H1 (cell line): ENCODE measurements around the gene GRSF1. TPM values are rescaled to one million over a fixed set of nuclear protein-coding genes. Genes with fewer than 3 reads are reported as not detected.
A peak's percentile ranks its signal among the peaks of the same experiment; 100 is the strongest.

ENCODE experiments used
- CTCF ChIA-PET: fragments of 300-600 bp; sonication (Branson Sonifier 250); formaldehyde crosslinking; loops from one replicate; lab custom pipeline; 2021; ENCODE audit not compliant: partially characterized antibody; lab: Charles Lee
- POLR2A ChIA-PET: fragments of 300-600 bp; sonication (Branson Sonifier 250); formaldehyde crosslinking; loops from one replicate; lab custom pipeline; 2021; ENCODE audit warnings: inconsistent platforms; ENCODE audit not compliant: partially characterized antibody; lab: Charles Lee
- DNase-seq, 2 experiments: peaks; one replicate each; pipeline versions ENCODE4 v3.0.0 to v3.0.0-alpha.2; 2010 to 2022; ENCODE audit warnings: low spot score in 2 of 2, low read depth in 1 of 2, mixed read lengths in 1 of 2
- FAIRE-seq: peaks from 2 replicates; lab custom pipeline; 2011; peaks lifted over from hg19 to GRCh38; lab: Jason Lieb, UNC
- H2AFZ ChIP-seq: 2 replicates; pipeline ENCODE4 v1.8.1; 2012; ENCODE audit warnings: low read length, inconsistent platforms
- H2AK5ac ChIP-seq: 2 replicates; pipeline ENCODE4 v1.6.1; 2013; ENCODE audit warnings: low read depth, low read length
- H2BK120ac ChIP-seq: replicated peaks from 2 replicates; pipeline ENCODE3; 2013; ENCODE audit warnings: low read depth, low read length, inconsistent platforms
- H2BK12ac ChIP-seq: 2 replicates; pipeline ENCODE4 v1.6.1; 2013; ENCODE audit warnings: low read depth, low read length
- H2BK15ac ChIP-seq: 2 replicates; pipeline ENCODE4 v1.6.1; 2013; ENCODE audit warnings: low read length
- H2BK20ac ChIP-seq: 2 replicates; pipeline ENCODE4 v1.6.1; 2013; ENCODE audit warnings: low read length
- H2BK5ac ChIP-seq: 2 replicates; pipeline ENCODE4 v1.6.1; 2013; ENCODE audit warnings: low read depth, low read length
- H3K14ac ChIP-seq: 2 replicates; pipeline ENCODE4 v1.6.1; 2013; ENCODE audit warnings: inconsistent platforms; ENCODE audit not compliant: insufficient read length
- H3K18ac ChIP-seq: 2 replicates; pipeline ENCODE4 v1.6.1; 2013; ENCODE audit warnings: low read length; ENCODE audit errors: extremely low read depth
- H3K23ac ChIP-seq: 2 replicates; pipeline ENCODE4 v1.6.1; 2013; ENCODE audit warnings: inconsistent platforms; ENCODE audit not compliant: insufficient read length
- H3K23me2 ChIP-seq: 2 replicates; pipeline ENCODE4 v1.6.1; 2013; ENCODE audit warnings: low read depth, low read length
- H3K27ac ChIP-seq: 2 replicates; pipeline ENCODE4 v1.6.1; 2011; ENCODE audit warnings: low read depth, low read length, inconsistent platforms
- H3K27me3 ChIP-seq, 4 experiments: replicated peaks in 1 of 4; 1 replicate in 1 of 4; 2 replicates in 3 of 4; pipeline versions ENCODE4 v1.6.1 to v1.8.1; 2011 to 2013; ENCODE audit warnings: low read length in 3 of 4, mild to moderate bottlenecking in 3 of 4, inconsistent platforms in 2 of 4, mixed read lengths in 2 of 4, moderate library complexity in 1 of 4; ENCODE audit not compliant: control insufficient read depth in 3 of 4, insufficient read depth in 3 of 4; ENCODE audit errors: extremely low read depth in 1 of 4
- H3K36me3 ChIP-seq, 4 experiments: 2 replicates each; pipeline versions ENCODE4 v1.6.1 to v1.8.1; 2011 to 2013; ENCODE audit warnings: mild to moderate bottlenecking in 4 of 4, low read length in 3 of 4, moderate library complexity in 2 of 4, control low read depth in 1 of 4, inconsistent platforms in 1 of 4; ENCODE audit not compliant: insufficient read depth in 4 of 4, control insufficient read depth in 2 of 4
- H3K4ac ChIP-seq: replicated peaks from 2 replicates; pipeline ENCODE3; 2013; ENCODE audit warnings: low read length, low read depth, mixed read lengths, inconsistent platforms; ENCODE audit not compliant: insufficient read length
- H3K4me1 ChIP-seq, 4 experiments: replicated peaks in 1 of 4; 1 replicate in 1 of 4; 2 replicates in 3 of 4; pipeline versions ENCODE4 v1.6.1 to v1.8.1; 2011 to 2013; ENCODE audit warnings: low read length in 3 of 4, inconsistent platforms in 2 of 4, mixed read lengths in 1 of 4; ENCODE audit not compliant: insufficient read depth in 4 of 4, control insufficient read depth in 3 of 4
- H3K4me2 ChIP-seq, 2 experiments: 2 replicates each; pipeline versions ENCODE4 v1.6.1 to v1.8.1; 2011 to 2013; ENCODE audit warnings: low read depth in 2 of 2, low read length in 2 of 2, control low read depth in 1 of 2, inconsistent platforms in 1 of 2, mild to moderate bottlenecking in 1 of 2; ENCODE audit not compliant: insufficient read depth in 1 of 2
- H3K4me3 ChIP-seq, 4 experiments: fragments of 200-600, 300-600 bp in 1 of 4; sonication (generic), shearing (Covaris generic), sonication (Bioruptor Twin) in 1 of 4; 2 replicates each; pipeline versions ENCODE4 v1.5.1 to v1.8.1; 2011 to 2016; ENCODE audit warnings: low read length in 4 of 4, low read depth in 3 of 4, control low read depth in 2 of 4, inconsistent platforms in 2 of 4, mild to moderate bottlenecking in 2 of 4, mixed read lengths in 1 of 4, moderate library complexity in 1 of 4; ENCODE audit not compliant: insufficient read depth in 2 of 4; ENCODE audit errors: extremely low read depth in 1 of 4
- H3K56ac ChIP-seq: replicated peaks from 2 replicates; pipeline ENCODE3; 2013; ENCODE audit warnings: low read depth, mild to moderate bottlenecking, mixed read lengths, low read length, inconsistent platforms; ENCODE audit not compliant: insufficient read length
- H3K79me1 ChIP-seq: 2 replicates; pipeline ENCODE4 v1.6.1; 2013; ENCODE audit warnings: low read depth, low read length, control low read depth
- H3K79me2 ChIP-seq, 2 experiments: 2 replicates each; pipeline versions ENCODE4 v1.6.1 to v1.8.1; 2012 to 2013; ENCODE audit warnings: low read length in 2 of 2, mild to moderate bottlenecking in 2 of 2, inconsistent platforms in 1 of 2; ENCODE audit not compliant: insufficient read depth in 2 of 2, control insufficient read depth in 1 of 2
- H3K9ac ChIP-seq, 4 experiments: replicated peaks in 1 of 4; 1 replicate in 1 of 4; 2 replicates in 3 of 4; pipeline versions ENCODE4 v1.6.1 to v1.8.1; 2011 to 2013; ENCODE audit warnings: low read depth in 3 of 4, low read length in 3 of 4, control low read depth in 2 of 4, mild to moderate bottlenecking in 2 of 4, moderate library complexity in 2 of 4, inconsistent platforms in 1 of 4; ENCODE audit errors: extremely low read depth in 1 of 4
- H3K9me3 ChIP-seq, 2 experiments: 2 replicates each; pipeline versions ENCODE4 v1.6.1 to v1.8.1; 2012 to 2013; ENCODE audit warnings: mild to moderate bottlenecking in 2 of 2, moderate library complexity in 2 of 2, control low read depth in 1 of 2, inconsistent platforms in 1 of 2, low read depth in 1 of 2, low read length in 1 of 2, mixed read lengths in 1 of 2; ENCODE audit not compliant: insufficient read depth in 2 of 2
- H4K20me1 ChIP-seq, 2 experiments: replicated peaks in 1 of 2; 2 replicates each; pipeline versions ENCODE3 to v1.8.1; 2011 to 2013; ENCODE audit warnings: inconsistent platforms in 2 of 2, low read length in 2 of 2, mild to moderate bottlenecking in 1 of 2; ENCODE audit not compliant: insufficient read depth in 2 of 2, control insufficient read depth in 1 of 2
- H4K5ac ChIP-seq: 2 replicates; pipeline ENCODE4 v1.6.1; 2013; ENCODE audit warnings: low read length, low read depth, mixed read lengths, inconsistent platforms; ENCODE audit not compliant: insufficient read length
- H4K8ac ChIP-seq: 2 replicates; pipeline ENCODE4 v1.8.0; 2013; ENCODE audit warnings: mild to moderate bottlenecking, moderate library complexity, low read length, inconsistent platforms; ENCODE audit not compliant: insufficient read depth; ENCODE audit errors: extremely low read depth
- H4K91ac ChIP-seq: replicated peaks from 2 replicates; pipeline ENCODE3; 2013; ENCODE audit warnings: low read length, mixed read lengths, inconsistent platforms; ENCODE audit not compliant: insufficient read length
- ASH2L ChIP-seq: fragments of 200-600, 300-600 bp; sonication (generic); IDR thresholded peaks from one replicate; pipeline ENCODE4 v1.7.1; 2017; ENCODE audit warnings: low read length
- EGR1 ChIP-seq: IDR thresholded peaks from 2 replicates; pipeline ENCODE4 v1.6.1; 2011; ENCODE audit warnings: low read depth, low read length, borderline replicate concordance
- EZH2 ChIP-seq: fragments of 200-600 bp; sonication (generic); IDR thresholded peaks from 2 replicates; pipeline ENCODE4 v1.7.1; 2012; ENCODE audit warnings: low read depth, mild to moderate bottlenecking, moderate library complexity, low read length, inconsistent platforms; ENCODE audit not compliant: severe bottlenecking
- HDAC6 ChIP-seq: IDR thresholded peaks from one replicate; pipeline ENCODE4 v1.7.1; 2012; ENCODE audit warnings: low read depth, mild to moderate bottlenecking, inconsistent platforms, low read length, moderate library complexity
- NANOG ChIP-seq: IDR thresholded peaks from 2 replicates; pipeline ENCODE4 v1.6.1; 2011; ENCODE audit warnings: low read length, low read depth, mild to moderate bottlenecking, inconsistent platforms; ENCODE audit not compliant: insufficient read depth, poor library complexity, severe bottlenecking
- NRF1 ChIP-seq: IDR thresholded peaks from 2 replicates; pipeline ENCODE4 v1.6.1; 2011; ENCODE audit warnings: mild to moderate bottlenecking, low read depth, low read length, improper control_type of control experiment
- PHF8 ChIP-seq: fragments of 200-600 bp; sonication (generic); conservative IDR thresholded peaks from 2 replicates; pipeline ENCODE4 v1.7.1; 2012; ENCODE audit warnings: low read depth, mild to moderate bottlenecking, inconsistent platforms, low read length, moderate library complexity
- SP1 ChIP-seq: IDR thresholded peaks from 2 replicates; pipeline ENCODE4 v1.6.1; 2011; ENCODE audit warnings: low read depth, low read length
- SRF ChIP-seq: IDR thresholded peaks from 2 replicates; pipeline ENCODE4 v1.6.1; 2011; ENCODE audit warnings: mild to moderate bottlenecking, low read depth, low read length, moderate library complexity
- TAF1 ChIP-seq: IDR thresholded peaks from 2 replicates; pipeline ENCODE4 v1.6.1; 2011; ENCODE audit warnings: mild to moderate bottlenecking, low read depth, low read length
- TAF7 ChIP-seq: optimal IDR thresholded peaks from 2 replicates; pipeline ENCODE3; 2011; ENCODE audit warnings: low read depth, mild to moderate bottlenecking, inconsistent platforms, low read length, moderate library complexity, borderline replicate concordance
- TCF12 ChIP-seq: IDR thresholded peaks from 2 replicates; pipeline ENCODE4 v1.6.1; 2011; ENCODE audit warnings: low read depth, mild to moderate bottlenecking, low read length
- USF2 ChIP-seq: IDR thresholded peaks from 2 replicates; pipeline ENCODE4 v1.6.1; 2011; ENCODE audit warnings: low read length, improper control_type of control experiment
- WGBS, 2 experiments: shearing (Covaris generic) in 1 of 2; methylation state at CpG; one replicate each; pipeline versions ENCODE4 v1.1.6 to v1.1.7; 2013 to 2015; ENCODE audit warnings: low lambda C conversion rate in 2 of 2, mixed read lengths in 2 of 2, inconsistent platforms in 1 of 2, low coverage in 1 of 2, missing lambda C conversion rate in 1 of 2; ENCODE audit not compliant: insufficient replicate concordance in 2 of 2, insufficient coverage in 1 of 2, insufficient read length in 1 of 2; ENCODE audit errors: extremely low coverage in 1 of 2, missing lambda C conversion rate in 1 of 2; 5-methylcytosine and 5-hydroxymethylcytosine counted together
- polyA plus RNA-seq, 7 experiments: library from polyadenylated mRNA; depleted of rRNA in 3 of 7; stranded (reverse) in 5 of 7; unstranded in 2 of 7; fragments of >200 nt in 5 of 7; fragments of 200-250 nt in 2 of 7; gene quantifications; 1 replicate in 5 of 7; 2 replicates in 1 of 7; 4 replicates in 1 of 7; pipeline versions ENCODE4 v1.2.1 to v1.2.3, GENCODE V29; 2011 to 2013; ENCODE audit warnings: missing spikeins in 2 of 7, mixed read lengths in 2 of 7
- total RNA-seq: library from RNA; stranded (reverse); fragmentation: NEBNext Ultra II Directional; extraction: Animal tissue kit (Norgen Biotek cat#: 25700); gene quantifications from 2 replicates; pipeline ENCODE4 v1.2.1, GENCODE V29; 2021

The GRSF1 gene
- total and polyA plus RNA-seq, 2 of the 8 experiments (the other 6 are each of a cell fraction or from before 2014, with no cell fraction given) = 44.3 to 112 TPM

GRCh38 chr4:70863099-70863790, 23.6 kb upstream of the GRSF1 start:
- H2BK12ac ChIP-seq = no peak overlapping the region
- H4K20me1 ChIP-seq = no peaks in the 10 kb centered on the region
- H2AK5ac ChIP-seq = no peak overlapping the region
- no peak overlapping the region for H3K18ac ChIP-seq
- H3K4me2 ChIP-seq = no peak overlapping the region
- no peak overlapping the region for H3K56ac ChIP-seq
- 0 out of 7 replicates have a peak, but pooled peaks cover 0 to 2% (median 0%) of the 10 kb centered on the region in 4 experiments for H3K4me1 ChIP-seq
- peak overlapping the region; percentile 2; the same call in 1 of the 2 replicates for H2AFZ ChIP-seq
- no peaks in the 10 kb centered on the region for H3K36me3 ChIP-seq
- no peak overlapping the region for H3K9ac ChIP-seq
- H2BK15ac ChIP-seq = no peak overlapping the region
- no peaks in the 10 kb centered on the region for H3K23me2 ChIP-seq
- DNase-seq (no peak), FAIRE-seq (no peak)
- H3K4ac ChIP-seq = no peak overlapping the region
- no peak overlapping the region for H2BK120ac ChIP-seq
- no peaks in the 10 kb centered on the region for H3K27me3 ChIP-seq
- no peaks in the 10 kb centered on the region for H3K79me1 ChIP-seq
- no peak overlapping the region for H4K8ac ChIP-seq
- no peak overlapping the region for H3K4me3 ChIP-seq
- ChIA-PET CTCF (no interaction called here), POLR2A (no interaction called here)
- no peak overlapping the region for H2BK20ac ChIP-seq
- H3K9me3 ChIP-seq = no peaks in the 10 kb centered on the region
- H2BK5ac ChIP-seq = no peak overlapping the region
- WGBS, 2 experiments = 71% methylated on average over 6 of the region's 6 CpGs; no CpG with 5 or more reads in 1 of the 2 experiments
- no peak overlapping the region for H4K5ac ChIP-seq
- H4K91ac ChIP-seq = no peak overlapping the region
- H3K14ac ChIP-seq = no peak overlapping the region
- no peak overlapping the region for H3K23ac ChIP-seq
- no peak overlapping the region for H3K27ac ChIP-seq
- no peaks in the 10 kb centered on the region for H3K79me2 ChIP-seq
- no peak for TF ChIP-seq TCF12
- TF ChIP-seq PHF8 = no peak
- no peak for TF ChIP-seq USF2
- TF ChIP-seq TAF1 = no peak
- no peak for TF ChIP-seq TAF7
- no peak for TF ChIP-seq NANOG
- no peak for TF ChIP-seq SRF
- no peak for TF ChIP-seq SP1
- TF ChIP-seq EGR1 = no peak
- no peak for TF ChIP-seq EZH2
- no peak for TF ChIP-seq NRF1
- no peak for TF ChIP-seq HDAC6
- no peak for TF ChIP-seq ASH2L
